ENCODE results near the gene PPM1N.

Gene PPM1N

GRCh38 chr19:45470762-45471081, 27.5 kb upstream of the PPM1N start:
- DNase-seq (ENCODE audit: low spot score), result no peak

DNA sequence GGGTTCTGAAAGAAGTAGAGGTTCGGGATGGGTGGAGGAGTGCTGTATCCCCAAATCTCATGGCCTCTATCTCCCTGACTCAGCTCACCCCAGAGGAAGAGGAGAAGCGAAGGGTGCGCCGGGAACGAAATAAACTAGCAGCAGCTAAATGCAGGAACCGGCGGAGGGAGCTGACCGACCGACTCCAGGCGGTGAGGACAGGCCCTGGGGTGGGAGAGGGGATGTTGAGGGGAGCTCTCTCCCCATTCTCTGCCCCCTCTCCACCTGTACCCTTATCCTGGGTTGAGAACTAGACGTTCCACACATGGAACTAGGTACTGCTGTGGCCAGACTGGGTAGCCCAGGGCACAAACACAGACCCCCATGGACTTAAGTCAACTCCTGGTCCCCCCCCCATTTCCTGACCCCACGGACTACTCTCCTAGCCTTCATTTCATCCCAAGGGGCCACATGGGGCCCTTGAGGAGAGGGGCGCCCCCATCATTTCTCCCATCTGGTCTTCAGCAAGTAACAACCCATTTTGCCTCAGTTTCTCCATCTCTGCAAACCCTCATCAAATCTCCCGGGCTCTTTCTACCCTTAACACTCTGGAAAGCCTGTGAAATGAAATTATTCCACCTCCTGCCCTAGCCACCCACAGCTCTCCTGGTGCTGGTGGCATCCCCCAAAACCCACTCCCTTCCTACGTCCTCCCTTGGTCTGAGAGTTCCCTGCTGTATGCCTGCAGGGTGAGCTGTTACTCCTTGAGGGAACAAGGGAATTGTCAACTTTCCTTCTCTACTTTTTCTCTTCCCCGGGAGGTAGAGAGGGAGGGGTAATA, 26.9 kb upstream of the PPM1N start:
- DNase-seq (ENCODE audit: low spot score), result no peak

DNA sequence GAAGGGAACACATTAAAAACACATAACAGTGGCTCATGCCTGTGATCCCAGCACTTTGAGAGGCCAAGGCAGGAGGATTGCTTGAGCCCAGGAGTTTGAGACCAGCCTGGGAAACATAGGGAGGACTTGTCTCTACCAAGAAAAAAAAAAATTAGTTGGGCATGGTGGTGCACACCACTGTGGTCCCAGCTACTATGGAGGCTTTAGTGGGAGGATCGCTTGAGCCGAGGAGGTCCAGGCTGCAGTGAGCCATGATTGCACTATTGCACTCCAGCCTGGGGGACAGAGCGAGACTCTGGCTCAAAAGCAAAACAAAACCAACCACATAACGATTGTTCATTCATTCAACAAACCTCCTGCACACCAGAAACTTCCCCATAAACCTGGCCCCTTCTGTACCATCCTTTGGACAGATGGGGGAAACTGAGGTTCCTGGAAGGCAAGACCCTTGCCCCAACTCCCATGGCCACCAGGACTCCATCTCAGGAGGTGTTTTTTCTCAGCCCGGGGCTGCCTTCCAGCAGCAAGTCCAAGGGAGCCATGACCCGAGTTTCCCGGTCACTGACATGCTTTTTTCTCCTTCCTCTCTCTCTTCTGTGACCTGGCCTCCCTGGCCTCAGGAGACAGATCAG, 26.2 kb upstream of the PPM1N start:
- DNase-seq (ENCODE audit: low spot score), result no peak

- peak; percentile 35 for DNase-seq (ENCODE audit: low spot score)
Observed at GRCh38 chr19:45472563-45473366, 25.5 kb upstream of the PPM1N start.

DNA sequence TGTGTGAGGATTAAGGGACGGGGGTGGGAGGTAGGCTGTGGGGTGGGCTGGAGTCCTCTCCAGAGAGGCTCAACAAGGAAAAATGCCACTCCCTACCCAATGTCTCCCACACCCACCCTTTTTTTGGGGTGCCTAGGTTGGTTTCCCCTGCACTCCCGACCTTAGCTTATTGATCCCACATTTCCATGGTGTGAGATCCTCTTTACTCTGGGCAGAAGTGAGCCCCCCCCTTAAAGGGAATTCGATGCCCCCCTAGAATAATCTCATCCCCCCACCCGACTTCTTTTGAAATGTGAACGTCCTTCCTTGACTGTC, 24.9 kb upstream of the PPM1N start:
- no peak for DNase-seq (ENCODE audit: low spot score)

GRCh38 chr19:45473682-45474605, 24.3 kb upstream of the PPM1N start:
- no peak for DNase-seq (ENCODE audit: low spot score)

GRCh38 chr19:45474606-45475521, 23.4 kb upstream of the PPM1N start:
- no peak for DNase-seq (ENCODE audit: low spot score)

- DNase-seq (ENCODE audit: low spot score), result no peak
Observed at GRCh38 chr19:45475537-45476291, 22.5 kb upstream of the PPM1N start.

DNA sequence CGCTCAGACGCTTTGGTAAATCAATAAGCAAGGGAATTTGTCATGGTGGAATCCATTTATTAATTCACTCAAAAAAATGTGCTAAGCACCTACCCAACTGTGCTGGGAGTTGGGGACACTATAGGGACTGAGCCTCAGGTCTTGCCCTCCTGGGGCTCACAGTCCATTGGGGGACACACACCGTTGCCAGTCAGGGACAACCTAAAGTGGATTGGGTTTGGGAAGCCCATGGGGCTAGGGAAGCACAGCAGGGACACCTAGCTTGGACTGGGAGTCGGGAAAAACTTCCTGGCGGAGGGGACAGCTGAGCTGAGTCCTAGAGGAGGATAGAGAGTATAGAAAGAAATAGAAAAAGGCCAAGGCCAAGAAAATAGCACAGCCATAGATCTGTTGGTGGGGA, 21.9 kb upstream of the PPM1N start:
- DNase-seq (ENCODE audit: low spot score), result no peak

- no peak for DNase-seq (ENCODE audit: low spot score)
Observed at GRCh38 chr19:45477186-45477585, 21.1 kb upstream of the PPM1N start.

DNA sequence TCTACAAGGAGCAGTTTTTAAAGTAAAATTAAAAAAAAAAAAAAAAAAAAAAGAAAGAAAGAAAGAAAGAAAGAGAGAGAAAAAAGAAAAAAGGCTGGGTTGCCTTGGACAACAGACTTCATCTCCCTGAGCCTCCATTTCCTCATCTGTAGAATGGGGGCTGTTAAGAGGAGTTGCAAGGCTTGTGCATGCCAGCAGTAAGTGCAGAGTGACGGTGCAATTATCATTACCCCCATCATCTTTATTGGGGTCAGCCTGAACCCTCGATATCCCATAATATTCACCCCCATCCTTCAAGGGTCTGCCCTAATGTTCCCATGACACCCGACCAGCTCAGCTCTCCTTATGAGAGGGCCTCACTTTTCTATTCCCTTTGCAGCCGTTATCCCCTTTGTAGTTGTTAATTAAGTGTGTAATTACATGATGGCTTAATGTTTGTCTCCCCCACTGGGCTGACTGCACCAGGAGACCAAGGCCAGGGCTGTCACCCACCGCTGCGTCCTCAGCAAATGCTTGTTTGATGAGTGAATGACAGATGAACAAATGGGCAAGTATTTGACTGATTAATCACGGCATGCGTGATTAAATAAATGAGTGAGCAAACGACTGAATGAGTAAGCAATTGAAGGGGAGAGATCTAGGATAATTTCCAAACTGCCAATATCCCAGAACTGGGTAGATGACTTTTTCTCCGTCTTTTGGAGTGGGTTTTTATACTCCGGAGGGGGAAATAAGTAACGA, 20.4 kb upstream of the PPM1N start:
- DNase-seq (ENCODE audit: low spot score), result peak; percentile 95

- DNase-seq (ENCODE audit: low spot score), result peak; percentile 94
Observed at GRCh38 chr19:45478454-45479238, 19.6 kb upstream of the PPM1N start.

- DNase-seq (ENCODE audit: low spot score), result no peak
Observed at GRCh38 chr19:45483033-45483432, 15.2 kb upstream of the PPM1N start.

GRCh38 chr19:45484273-45484945, 13.8 kb upstream of the PPM1N start:
- DNase-seq (ENCODE audit: low spot score), result no peak

DNA sequence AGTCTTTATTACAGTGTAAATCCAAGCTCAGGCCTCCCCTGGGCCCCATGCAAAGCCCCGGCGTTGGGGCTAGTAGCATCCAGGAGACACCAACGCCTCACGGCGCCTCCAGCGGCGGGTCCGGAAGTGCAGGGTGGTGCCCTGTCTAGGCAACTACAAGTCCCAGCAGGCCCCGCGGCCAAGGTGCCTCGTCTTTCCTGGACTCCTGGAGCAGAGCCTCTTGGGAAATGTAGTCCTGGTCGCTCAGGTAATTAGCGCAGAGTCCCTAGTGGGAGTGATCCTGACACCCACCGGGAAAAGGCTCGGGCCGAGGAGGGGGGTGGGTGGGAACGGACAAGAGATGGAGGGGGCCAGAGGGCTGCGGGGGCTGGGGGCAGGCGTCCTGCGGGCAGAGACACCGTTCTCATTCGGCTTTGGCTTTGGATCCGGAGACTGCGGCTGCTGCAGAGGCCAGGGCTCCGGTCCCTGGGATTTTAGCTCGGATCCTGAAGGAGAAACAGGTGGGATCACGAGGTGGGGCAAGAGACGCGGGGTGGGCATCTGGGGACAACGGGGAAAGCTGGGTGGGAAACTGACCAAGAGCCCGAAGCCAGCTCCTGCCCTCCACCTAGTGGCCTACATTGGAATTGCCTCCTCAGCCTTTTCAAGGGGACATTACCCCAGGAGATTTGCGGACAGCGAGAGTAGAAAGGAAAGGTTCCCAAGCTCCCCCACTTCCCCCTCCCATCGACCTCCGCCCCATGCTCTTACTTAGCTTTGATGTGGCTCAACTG, 12.8 kb upstream of the PPM1N start:
- DNase-seq (ENCODE audit: low spot score), result peak; percentile 95

GRCh38 chr19:45488708-45489107, 9.5 kb upstream of the PPM1N start:
- DNase-seq (ENCODE audit: low spot score), result no peak

GRCh38 chr19:45489216-45489855, 8.9 kb upstream of the PPM1N start:
- no peak for DNase-seq (ENCODE audit: low spot score)
